GM23338 (cell line): Measurements from ENCODE around the gene MYDGF.

Source experiments
- CREB1 ChIP-seq: fragments of 250-450 bp; sonication (Bioruptor Pico); IDR thresholded peaks from 2 replicates; pipeline ENCODE4 v1.5.0; 2020; ENCODE audit warnings: low read depth, mild to moderate bottlenecking, moderate library complexity
- EZH2 ChIP-seq: fragments of 200-600 bp; sonication (generic); IDR thresholded peaks from one replicate; pipeline ENCODE4 v1.8.0; 2017; ENCODE audit warnings: antibody characterized with exemption, mild to moderate bottlenecking, low read depth; ENCODE audit not compliant: unreplicated experiment
- POLR2AphosphoS5 ChIP-seq: IDR thresholded peaks from 2 replicates; pipeline ENCODE4 v1.6.1; 2016; ENCODE audit warnings: antibody characterized with exemption, low read depth
- TF ChIP-seq, protein P1 (sequence below), 2 experiments: fragments of 200-600 bp in 1 of 2; sonication (generic) in 1 of 2; conservative IDR thresholded peaks; 2 replicates each; pipeline versions ENCODE4 v1.5.1 to v1.6.1; 2016 to 2017; ENCODE audit warnings: antibody characterized with exemption in 2 of 2, low read depth in 2 of 2, mild to moderate bottlenecking in 2 of 2, moderate library complexity in 1 of 2

DNA sequence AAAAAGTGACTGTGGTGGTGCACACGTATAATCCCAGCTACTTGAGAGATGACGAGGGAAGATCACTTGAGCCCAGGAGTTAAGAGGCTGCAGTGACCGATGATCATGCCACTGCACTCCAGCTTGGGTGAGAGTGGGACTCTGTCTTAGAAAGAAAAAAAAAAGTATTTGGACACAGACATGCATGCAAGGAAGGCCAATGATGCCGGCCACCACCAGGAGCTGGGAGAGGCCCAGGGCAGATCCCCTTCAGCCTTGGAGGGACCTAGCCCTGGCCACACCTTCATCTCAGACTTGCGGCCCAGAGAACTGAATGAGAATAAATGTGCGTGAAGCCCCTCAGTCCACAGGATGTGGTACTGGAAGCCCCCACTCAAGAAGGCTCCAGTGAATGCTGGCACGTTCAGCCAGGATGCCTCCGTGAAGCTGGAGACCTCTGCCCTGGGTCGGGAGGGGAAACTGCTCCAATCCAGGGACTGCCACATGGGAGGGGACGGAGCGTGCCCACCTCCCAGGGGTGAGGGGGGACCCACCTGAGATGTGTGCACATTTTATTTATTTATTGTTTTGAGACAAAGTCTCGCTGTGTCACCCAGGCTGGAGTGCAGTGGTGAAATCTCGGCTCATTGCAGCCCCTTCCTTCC is 16.2 kb downstream of the MYDGF start:
- TF ChIP-seq EZH2 = no peak
- no peak for TF ChIP-seq POLR2AphosphoS5
- TF ChIP-seq, protein P1, sequence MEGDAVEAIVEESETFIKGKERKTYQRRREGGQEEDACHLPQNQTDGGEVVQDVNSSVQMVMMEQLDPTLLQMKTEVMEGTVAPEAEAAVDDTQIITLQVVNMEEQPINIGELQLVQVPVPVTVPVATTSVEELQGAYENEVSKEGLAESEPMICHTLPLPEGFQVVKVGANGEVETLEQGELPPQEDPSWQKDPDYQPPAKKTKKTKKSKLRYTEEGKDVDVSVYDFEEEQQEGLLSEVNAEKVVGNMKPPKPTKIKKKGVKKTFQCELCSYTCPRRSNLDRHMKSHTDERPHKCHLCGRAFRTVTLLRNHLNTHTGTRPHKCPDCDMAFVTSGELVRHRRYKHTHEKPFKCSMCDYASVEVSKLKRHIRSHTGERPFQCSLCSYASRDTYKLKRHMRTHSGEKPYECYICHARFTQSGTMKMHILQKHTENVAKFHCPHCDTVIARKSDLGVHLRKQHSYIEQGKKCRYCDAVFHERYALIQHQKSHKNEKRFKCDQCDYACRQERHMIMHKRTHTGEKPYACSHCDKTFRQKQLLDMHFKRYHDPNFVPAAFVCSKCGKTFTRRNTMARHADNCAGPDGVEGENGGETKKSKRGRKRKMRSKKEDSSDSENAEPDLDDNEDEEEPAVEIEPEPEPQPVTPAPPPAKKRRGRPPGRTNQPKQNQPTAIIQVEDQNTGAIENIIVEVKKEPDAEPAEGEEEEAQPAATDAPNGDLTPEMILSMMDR (conservative IDR thresholded peaks at IDR 0.05; ENCODE audit: low read depth in 2 of 2) = no peak
- no peak for TF ChIP-seq CREB1 (CRISPR knock-in tag)
